SH-SY5Y (cell line): ENCODE measurements around the gene ITIH6.

ENCODE experiments used
- GATA2 ChIP-seq: IDR thresholded peaks from 2 replicates; pipeline ENCODE4 v1.6.1; 2011; ENCODE audit warnings: mild to moderate bottlenecking, low read depth, low read length
- GATA3 ChIP-seq: IDR thresholded peaks from 2 replicates; pipeline ENCODE4 v1.6.1; 2011; ENCODE audit warnings: low read depth, mild to moderate bottlenecking, low read length, moderate library complexity

GRCh38 chrX:54842607-54843006, 44.6 kb upstream of the ITIH6 start:
- TF ChIP-seq GATA2 (no peak), GATA3 (no peak)
